ENCODE results near the gene ZMIZ1.

DNA sequence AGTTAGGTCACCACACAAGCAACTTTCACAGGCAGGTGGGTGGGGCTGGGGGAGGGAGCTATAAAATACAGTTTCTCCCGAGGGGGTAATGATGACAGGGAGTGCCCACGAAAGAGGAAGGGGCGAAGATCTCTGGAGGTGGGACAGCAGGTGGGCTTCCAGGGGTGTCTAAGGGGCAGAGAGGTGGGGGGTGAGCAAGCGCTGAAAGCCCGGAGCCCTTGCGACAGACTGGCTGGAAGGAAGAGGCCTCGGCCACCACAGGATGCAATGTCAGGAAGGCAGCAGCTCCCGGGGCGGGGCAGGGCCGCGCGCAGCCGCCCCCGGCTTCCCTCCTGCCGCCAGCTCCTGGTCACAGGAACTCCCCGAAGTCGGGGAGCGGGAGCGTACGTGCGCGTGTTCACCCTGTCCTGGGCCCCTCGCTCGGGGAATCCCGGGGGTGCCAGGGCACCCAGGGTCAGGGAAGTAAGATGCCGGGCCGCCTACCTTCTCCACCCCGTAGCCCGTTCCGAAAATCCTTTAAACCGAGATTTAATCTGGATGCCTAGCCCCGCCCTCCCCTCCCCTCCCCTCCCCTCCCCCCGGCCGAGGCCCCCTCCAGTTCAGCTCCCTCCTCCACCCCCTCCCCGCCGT, 173.3 kb downstream of the ZMIZ1 start:
- TF ChIP-seq, protein P1, sequence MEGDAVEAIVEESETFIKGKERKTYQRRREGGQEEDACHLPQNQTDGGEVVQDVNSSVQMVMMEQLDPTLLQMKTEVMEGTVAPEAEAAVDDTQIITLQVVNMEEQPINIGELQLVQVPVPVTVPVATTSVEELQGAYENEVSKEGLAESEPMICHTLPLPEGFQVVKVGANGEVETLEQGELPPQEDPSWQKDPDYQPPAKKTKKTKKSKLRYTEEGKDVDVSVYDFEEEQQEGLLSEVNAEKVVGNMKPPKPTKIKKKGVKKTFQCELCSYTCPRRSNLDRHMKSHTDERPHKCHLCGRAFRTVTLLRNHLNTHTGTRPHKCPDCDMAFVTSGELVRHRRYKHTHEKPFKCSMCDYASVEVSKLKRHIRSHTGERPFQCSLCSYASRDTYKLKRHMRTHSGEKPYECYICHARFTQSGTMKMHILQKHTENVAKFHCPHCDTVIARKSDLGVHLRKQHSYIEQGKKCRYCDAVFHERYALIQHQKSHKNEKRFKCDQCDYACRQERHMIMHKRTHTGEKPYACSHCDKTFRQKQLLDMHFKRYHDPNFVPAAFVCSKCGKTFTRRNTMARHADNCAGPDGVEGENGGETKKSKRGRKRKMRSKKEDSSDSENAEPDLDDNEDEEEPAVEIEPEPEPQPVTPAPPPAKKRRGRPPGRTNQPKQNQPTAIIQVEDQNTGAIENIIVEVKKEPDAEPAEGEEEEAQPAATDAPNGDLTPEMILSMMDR (IDR thresholded peaks at IDR 0.05): no peak
- TF ChIP-seq POLR2A (IDR thresholded peaks at IDR 0.05): no peak
